Measurements from ENCODE around the gene TOP3B. TPM values are rescaled to one million over a fixed set of nuclear protein-coding genes. Genes with fewer than 3 reads are reported as not detected.

The TOP3B gene
- total and polyA plus RNA-seq, 9 of the 15 experiments (the other 6 are each of a cell fraction or from before 2014, with no cell fraction given) = 3.0 to 188 (median 112) TPM

DNA sequence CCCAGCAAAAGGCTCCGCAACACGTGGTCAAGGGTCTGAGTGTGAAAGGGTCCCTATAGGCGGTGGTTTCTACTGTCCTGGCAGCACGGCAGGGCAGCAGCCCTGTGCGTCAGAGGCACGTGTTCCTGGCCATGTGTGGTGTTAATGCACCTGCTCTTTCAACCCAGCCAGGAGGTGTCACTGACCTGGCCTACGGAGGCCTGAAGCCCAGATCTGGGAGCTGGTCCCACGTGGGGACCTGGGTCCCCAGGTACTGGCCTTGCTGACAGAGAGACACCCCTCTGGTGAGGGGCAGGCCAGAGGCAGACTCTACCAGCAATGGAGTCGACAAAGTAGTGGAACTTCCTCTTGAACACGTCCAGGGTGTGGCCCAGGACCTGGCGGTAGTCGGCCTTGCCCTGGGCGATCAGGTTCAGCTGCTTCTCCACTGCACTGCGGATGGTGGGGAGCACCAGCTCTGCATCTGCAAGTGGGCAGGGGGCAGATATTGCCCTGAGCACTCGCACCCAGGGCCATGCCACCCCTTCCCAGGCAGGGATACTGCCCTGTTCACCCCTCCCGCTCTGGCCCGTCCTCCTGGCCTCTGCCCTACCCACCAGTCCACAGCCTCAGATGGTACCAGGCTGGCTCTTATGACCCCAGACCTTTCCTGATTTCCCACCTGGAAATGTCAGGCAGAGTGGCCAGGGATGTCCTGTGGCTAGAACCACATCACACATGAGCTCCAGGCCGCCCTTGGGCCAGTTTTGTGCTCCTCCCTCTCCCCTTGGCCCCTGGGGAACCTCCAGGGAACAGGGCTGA, 23.1 kb downstream of the TOP3B start (continued):
- TF ChIP-seq PURB (CRISPR knock-in tag; IDR thresholded peaks at IDR 0.05; ENCODE audit: low read depth) = peak; percentile 25; the same call in 1 of the 2 replicates
- no peak for TF ChIP-seq TBP (optimal IDR thresholded peaks at IDR 0.05; ENCODE audit: low read depth, low read length)
- TF ChIP-seq ADNP (tag; IDR thresholded peaks at IDR 0.05) = no peak
- TF ChIP-seq, protein P1, sequence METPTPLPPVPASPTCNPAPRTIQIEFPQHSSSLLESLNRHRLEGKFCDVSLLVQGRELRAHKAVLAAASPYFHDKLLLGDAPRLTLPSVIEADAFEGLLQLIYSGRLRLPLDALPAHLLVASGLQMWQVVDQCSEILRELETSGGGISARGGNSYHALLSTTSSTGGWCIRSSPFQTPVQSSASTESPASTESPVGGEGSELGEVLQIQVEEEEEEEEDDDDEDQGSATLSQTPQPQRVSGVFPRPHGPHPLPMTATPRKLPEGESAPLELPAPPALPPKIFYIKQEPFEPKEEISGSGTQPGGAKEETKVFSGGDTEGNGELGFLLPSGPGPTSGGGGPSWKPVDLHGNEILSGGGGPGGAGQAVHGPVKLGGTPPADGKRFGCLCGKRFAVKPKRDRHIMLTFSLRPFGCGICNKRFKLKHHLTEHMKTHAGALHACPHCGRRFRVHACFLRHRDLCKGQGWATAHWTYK (CRISPR knock-in tag; IDR thresholded peaks at IDR 0.05) = 0 out of 2 replicates have a peak, but pooled peaks have one; percentile 54
- no peak for TF ChIP-seq TAF9B (IDR thresholded peaks at IDR 0.05; ENCODE audit: partially characterized antibody)
- TF ChIP-seq NFIX (CRISPR knock-in tag; IDR thresholded peaks at IDR 0.05; ENCODE audit: low read depth) = no peak
- no peak for TF ChIP-seq HSF4 (CRISPR knock-in tag; IDR thresholded peaks at IDR 0.05; ENCODE audit: borderline replicate concordance)
- no peak for TF ChIP-seq RHOXF2B (CRISPR knock-in tag; conservative IDR thresholded peaks at IDR 0.05)
- TF ChIP-seq ARHGAP35 (IDR thresholded peaks at IDR 0.05; ENCODE audit: partially characterized antibody) = no peak
- no peak for TF ChIP-seq ARID3A (IDR thresholded peaks at IDR 0.05; ENCODE audit: borderline replicate concordance, low read depth, low read length)
- no peak for TF ChIP-seq LEF1 (IDR thresholded peaks at IDR 0.05)
- TF ChIP-seq, protein P2, sequence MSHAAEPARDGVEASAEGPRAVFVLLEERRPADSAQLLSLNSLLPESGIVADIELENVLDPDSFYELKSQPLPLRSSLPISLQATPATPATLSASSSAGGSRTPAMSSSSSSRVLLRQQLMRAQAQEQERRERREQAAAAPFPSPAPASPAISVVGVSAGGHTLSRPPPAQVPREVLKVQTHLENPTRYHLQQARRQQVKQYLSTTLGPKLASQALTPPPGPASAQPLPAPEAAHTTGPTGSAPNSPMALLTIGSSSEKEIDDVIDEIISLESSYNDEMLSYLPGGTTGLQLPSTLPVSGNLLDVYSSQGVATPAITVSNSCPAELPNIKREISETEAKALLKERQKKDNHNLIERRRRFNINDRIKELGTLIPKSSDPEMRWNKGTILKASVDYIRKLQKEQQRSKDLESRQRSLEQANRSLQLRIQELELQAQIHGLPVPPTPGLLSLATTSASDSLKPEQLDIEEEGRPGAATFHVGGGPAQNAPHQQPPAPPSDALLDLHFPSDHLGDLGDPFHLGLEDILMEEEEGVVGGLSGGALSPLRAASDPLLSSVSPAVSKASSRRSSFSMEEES (CRISPR knock-in tag; IDR thresholded peaks at IDR 0.05) = no peak
- no peak for TF ChIP-seq MCM3 (IDR thresholded peaks at IDR 0.05)
- TF ChIP-seq, protein P3, sequence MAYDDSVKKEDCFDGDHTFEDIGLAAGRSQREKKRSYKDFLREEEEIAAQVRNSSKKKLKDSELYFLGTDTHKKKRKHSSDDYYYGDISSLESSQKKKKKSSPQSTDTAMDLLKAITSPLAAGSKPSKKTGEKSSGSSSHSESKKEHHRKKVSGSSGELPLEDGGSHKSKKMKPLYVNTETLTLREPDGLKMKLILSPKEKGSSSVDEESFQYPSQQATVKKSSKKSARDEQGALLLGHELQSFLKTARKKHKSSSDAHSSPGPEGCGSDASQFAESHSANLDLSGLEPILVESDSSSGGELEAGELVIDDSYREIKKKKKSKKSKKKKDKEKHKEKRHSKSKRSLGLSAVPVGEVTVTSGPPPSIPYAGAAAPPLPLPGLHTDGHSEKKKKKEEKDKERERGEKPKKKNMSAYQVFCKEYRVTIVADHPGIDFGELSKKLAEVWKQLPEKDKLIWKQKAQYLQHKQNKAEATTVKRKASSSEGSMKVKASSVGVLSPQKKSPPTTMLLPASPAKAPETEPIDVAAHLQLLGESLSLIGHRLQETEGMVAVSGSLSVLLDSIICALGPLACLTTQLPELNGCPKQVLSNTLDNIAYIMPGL (CRISPR knock-in tag; IDR thresholded peaks at IDR 0.05) = no peak
- TF ChIP-seq MITF (IDR thresholded peaks at IDR 0.05) = no peak
- no peak for TF ChIP-seq E2F1 (CRISPR knock-in tag; IDR thresholded peaks at IDR 0.05)
- TF ChIP-seq RAD51 (IDR thresholded peaks at IDR 0.05; ENCODE audit: borderline replicate concordance, low read depth) = no peak
- TF ChIP-seq FOXM1 (IDR thresholded peaks at IDR 0.05; ENCODE audit: low read depth) = no peak
- no peak; the same call in none of the 2 replicates for TF ChIP-seq FOXM1 (CRISPR knock-in tag; IDR thresholded peaks at IDR 0.05; ENCODE audit: low read depth)
